HG03558 (cell line): ENCODE measurements around the gene KRTAP24-1.

Experiments
- ATAC-seq: cut with Tn5 transposase; IDR thresholded peaks from one replicate; pipeline ENCODE4 v1.9.1; 2021; ENCODE audit warnings: moderate number of reproducible peaks; ENCODE audit not compliant: unreplicated experiment; ENCODE audit errors: extremely low read depth

The KRTAP24-1 gene

GRCh38 chr21:30282850-30283249, at the start of gene KRTAP24-1:
KRTAP24-1 (minus strand) TSS chr21:30282950; CDS start chr21:30282932, 18 bp downstream.
- ATAC-seq: no peak

- no peak for ATAC-seq
Observed at GRCh38 chr21:30329203-30329875, 46.6 kb upstream of the KRTAP24-1 start.

- ATAC-seq: no peak
Observed at GRCh38 chr21:30326390-30326789, 43.6 kb upstream of the KRTAP24-1 start.

GRCh38 chr21:30320215-30320614, 37.5 kb upstream of the KRTAP24-1 start, which contains the start of gene KRTAP26-1:
KRTAP26-1 (minus strand) TSS chr21:30320315; CDS start chr21:30320035, 280 bp downstream.
- ATAC-seq: no peak

- ATAC-seq: no peak
Observed at GRCh38 chr21:30315701-30316100, 33.0 kb upstream of the KRTAP24-1 start.

- ATAC-seq: no peak
Observed at GRCh38 chr21:30306884-30307283, 24.1 kb upstream of the KRTAP24-1 start.

- ATAC-seq: no peak
Observed at GRCh38 chr21:30305136-30305535, 22.4 kb upstream of the KRTAP24-1 start.

DNA sequence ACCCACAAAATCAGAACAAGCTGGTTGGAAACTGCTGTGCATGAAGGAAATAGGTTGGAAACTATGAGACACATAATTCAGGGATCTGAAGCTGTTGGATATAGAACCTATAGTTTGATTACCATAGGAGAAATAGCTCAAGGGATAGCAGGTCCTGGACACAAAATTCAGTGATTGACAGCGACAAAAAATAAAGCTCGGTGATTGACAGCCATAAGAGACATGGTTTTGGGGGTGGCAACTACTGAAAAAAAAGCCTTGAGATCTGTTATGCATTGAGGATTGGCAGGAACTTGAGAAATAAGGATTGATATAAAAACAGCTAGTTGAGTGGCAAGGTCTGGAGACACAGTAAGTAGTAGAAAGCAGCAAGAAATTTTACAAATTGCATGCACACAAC, 6.5 kb upstream of the KRTAP24-1 start, which contains the start of gene KRTAP25-1:
Gene KRTAP25-1, minus strand, starts transcription at position 300 of the 400 bp plus-strand sequence. Its CDS starts 24 bp downstream, at position 276.
- ATAC-seq: no peak

GRCh38 chr21:30271611-30272010, 11.1 kb downstream of the KRTAP24-1 start:
- ATAC-seq: no peak

- no peak for ATAC-seq
Observed at GRCh38 chr21:30271156-30271555, 11.6 kb downstream of the KRTAP24-1 start.

GRCh38 chr21:30269803-30270530, 12.8 kb downstream of the KRTAP24-1 start:
- ATAC-seq: no peak

DNA sequence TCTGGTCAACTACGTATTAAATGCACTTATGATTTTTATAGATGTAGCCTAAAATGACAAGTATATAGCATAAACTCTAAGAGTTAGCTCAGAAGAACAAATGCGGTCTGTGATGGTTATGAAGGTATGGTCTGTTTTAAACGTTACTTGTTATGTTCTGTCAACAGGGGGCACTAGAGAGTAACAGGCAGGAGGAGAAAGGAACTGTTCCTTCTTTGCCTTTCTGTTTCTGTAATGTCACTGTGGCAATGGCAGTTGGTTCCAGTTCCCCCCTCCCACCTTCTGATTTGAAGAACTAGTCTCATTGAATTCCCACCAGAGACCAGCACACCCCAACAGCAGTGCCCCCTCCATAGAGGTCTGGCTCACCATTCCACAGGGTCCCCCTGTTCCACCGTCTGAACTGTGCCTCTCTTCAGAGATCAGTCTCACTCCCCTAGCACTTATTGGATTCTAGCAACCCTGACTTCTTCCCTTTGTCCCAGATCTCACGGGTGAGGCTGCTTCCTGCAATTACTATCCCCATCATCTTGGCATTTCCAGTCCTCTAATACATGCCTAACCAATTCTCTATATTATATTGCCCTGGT, 14.0 kb downstream of the KRTAP24-1 start:
- no peak for ATAC-seq

GRCh38 chr21:30257773-30258172, 25.0 kb downstream of the KRTAP24-1 start:
- ATAC-seq: no peak

GRCh38 chr21:30256100-30256499, 26.6 kb downstream of the KRTAP24-1 start:
- ATAC-seq: no peak

DNA sequence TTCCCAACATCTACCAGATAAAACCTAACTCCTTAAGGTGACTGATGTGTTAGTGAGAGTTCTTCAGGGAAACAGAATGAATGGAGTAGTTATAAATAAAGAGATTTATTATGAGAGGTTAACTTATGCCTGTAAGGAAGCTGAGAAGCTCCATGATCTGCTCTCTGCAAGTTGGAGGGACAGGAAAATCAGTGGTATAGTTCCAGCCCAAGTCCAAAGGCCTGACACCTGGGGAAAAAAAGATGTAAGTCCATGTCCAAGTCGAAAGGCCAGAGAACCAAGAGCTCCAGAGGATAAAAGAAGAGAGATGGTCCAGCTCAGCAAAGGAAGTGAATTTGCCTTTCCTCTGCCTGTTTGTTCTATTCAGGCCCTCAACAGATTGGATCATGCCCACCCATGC, 27.1 kb downstream of the KRTAP24-1 start:
- no peak for ATAC-seq

DNA sequence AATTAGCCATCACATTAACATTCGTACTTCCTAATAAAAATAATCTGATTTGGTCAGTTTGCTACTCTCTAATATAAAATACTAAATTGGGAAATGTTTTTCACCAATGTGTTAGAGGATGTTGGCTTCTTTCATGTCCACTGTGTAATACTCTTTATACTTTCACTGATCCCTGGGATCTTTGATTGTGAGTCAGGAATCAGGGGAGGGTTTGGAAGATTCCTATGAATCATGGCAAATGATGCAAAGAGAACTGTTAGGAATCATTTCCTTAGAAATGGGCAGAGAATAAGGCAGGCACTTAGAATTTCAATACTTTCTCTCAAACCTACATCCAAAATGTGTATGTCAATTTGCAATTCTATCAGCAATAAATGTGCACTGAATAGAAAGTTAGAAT, 31.0 kb downstream of the KRTAP24-1 start:
- no peak for ATAC-seq

- no peak for ATAC-seq
Observed at GRCh38 chr21:30249936-30250335, 32.8 kb downstream of the KRTAP24-1 start.

DNA sequence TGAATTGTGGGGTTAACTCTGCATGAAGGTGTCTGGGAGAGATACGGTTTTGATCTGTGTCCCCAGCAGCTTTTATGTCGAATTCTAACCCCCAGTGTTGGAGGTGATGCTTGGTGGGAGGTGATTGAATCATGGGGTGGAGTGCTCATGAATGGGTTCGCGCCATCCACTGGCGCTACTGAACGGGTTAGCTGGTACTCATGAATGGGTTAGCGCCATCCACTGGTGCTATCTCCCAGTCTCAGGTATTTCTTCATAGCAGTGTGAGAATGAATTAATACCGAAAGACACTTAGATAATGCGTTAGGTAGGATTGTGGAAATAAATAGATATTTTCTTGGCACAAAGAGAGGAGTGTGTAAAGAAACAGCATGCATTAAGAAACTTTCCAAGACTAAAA, 33.9 kb downstream of the KRTAP24-1 start:
- ATAC-seq: no peak

- ATAC-seq: no peak
Observed at GRCh38 chr21:30245061-30245460, 37.7 kb downstream of the KRTAP24-1 start.

- ATAC-seq: no peak
Observed at GRCh38 chr21:30243691-30244090, 39.1 kb downstream of the KRTAP24-1 start.

- no peak for ATAC-seq
Observed at GRCh38 chr21:30240661-30241060, 42.1 kb downstream of the KRTAP24-1 start.
